GM12892 (cell line): ENCODE measurements around the gene DCPS.

Source experiments
- POLR2A ChIP-seq: IDR thresholded peaks from 2 replicates; pipeline ENCODE4 v1.6.1; 2011; ENCODE audit warnings: low read depth, low read length, control low read depth
- POLR2AphosphoS5 ChIP-seq: IDR thresholded peaks from 2 replicates; pipeline ENCODE4 v1.6.1; 2011; ENCODE audit warnings: low read depth, low read length, control low read depth
- TAF1 ChIP-seq: IDR thresholded peaks from 2 replicates; pipeline ENCODE4 v1.6.1; 2011; ENCODE audit warnings: low read depth, mild to moderate bottlenecking, control low read depth, low read length, borderline replicate concordance

DNA sequence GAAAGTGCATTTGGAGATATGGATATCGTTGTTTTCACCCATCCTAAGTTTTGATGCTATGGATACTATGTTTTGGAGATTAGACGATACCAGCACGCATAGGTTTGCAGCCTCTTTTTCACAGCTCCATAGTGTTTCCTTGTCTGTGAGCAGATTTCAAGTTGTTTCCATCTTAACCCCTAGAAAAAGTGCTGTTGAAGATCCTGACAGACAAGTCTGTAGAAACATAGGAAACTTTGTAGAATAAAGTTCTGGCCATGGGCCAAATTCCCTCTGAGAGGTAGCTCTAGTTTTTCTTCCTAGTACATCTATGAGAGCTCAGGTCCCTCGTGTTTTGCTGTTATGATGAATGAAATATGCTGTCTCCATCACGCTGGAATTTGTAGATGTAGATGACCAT lies 84.0 kb downstream of the DCPS start:
- TF ChIP-seq POLR2A (no peak), POLR2AphosphoS5 (no peak), TAF1 (no peak)
